HK-2 (cell line): ENCODE results near the gene CYLC2.

Source experiments
- DNase-seq: peaks from one replicate; pipeline ENCODE4 v3.0.0-alpha.2; 2018; ENCODE audit not compliant: unreplicated experiment

The CYLC2 gene

GRCh38 chr9:102995033-102995432 is at the start of gene CYLC2:
Gene CYLC2 (plus strand): TSS chr9:102995333. CDS start chr9:102995381, 48 bp downstream.
- no peak for DNase-seq

GRCh38 chr9:102950346-102950745 is 44.8 kb upstream of the CYLC2 start:
- no peak for DNase-seq

GRCh38 chr9:102966999-102967398 is 28.1 kb upstream of the CYLC2 start:
- no peak for DNase-seq

GRCh38 chr9:102967979-102968378 is 27.2 kb upstream of the CYLC2 start:
- no peak for DNase-seq

GRCh38 chr9:102972780-102973179 is 22.4 kb upstream of the CYLC2 start:
- DNase-seq = no peak

GRCh38 chr9:102974530-102974929 is 20.6 kb upstream of the CYLC2 start:
- DNase-seq = no peak

GRCh38 chr9:102975251-102975650 is 19.9 kb upstream of the CYLC2 start:
- no peak for DNase-seq

GRCh38 chr9:102985162-102985895 is 9.8 kb upstream of the CYLC2 start:
- no peak for DNase-seq

GRCh38 chr9:102986425-102986824 is 8.7 kb upstream of the CYLC2 start:
- DNase-seq = no peak

- DNase-seq = no peak
These were observed 8.6 kb downstream of the CYLC2 start for GRCh38 chr9:103003689-103004088.

GRCh38 chr9:103014242-103014641 is 19.1 kb downstream of the CYLC2 start:
- DNase-seq = no peak

- no peak for DNase-seq
These were observed 30.7 kb downstream of the CYLC2 start for GRCh38 chr9:103025796-103026195.

GRCh38 chr9:103037508-103038477 is 42.7 kb downstream of the CYLC2 start:
- peak; percentile 6 for DNase-seq

- DNase-seq = no peak
These were observed 46.8 kb downstream of the CYLC2 start for GRCh38 chr9:103041961-103042360.
